Limb (tissue), 2 donors: ENCODE results near the gene SUSD1.
A peak's percentile ranks its signal among the peaks of the same experiment; 100 is the strongest.
"Not testable (repeated sequence)": the region's sequence is repeated elsewhere in the genome, so short reads cannot be mapped to it uniquely, and the experiment has no call there.

Experiments used
- DNase-seq, 2 donors: peaks; one replicate each; pipeline ENCODE4 v3.0.0-alpha.2; 2016; ENCODE audit errors: extremely low spot score in 2 of 2

SUSD1 gene

GRCh38 chr9:112173489-112174221 is 1.4 kb downstream of the SUSD1 start:
- no peak for DNase-seq

GRCh38 chr9:112170968-112171367 is 4.1 kb downstream of the SUSD1 start:
- no peak for DNase-seq

GRCh38 chr9:112170235-112170634 is 4.9 kb downstream of the SUSD1 start:
- DNase-seq: no peak

- no peak for DNase-seq
These were observed 5.7 kb downstream of the SUSD1 start for GRCh38 chr9:112169368-112169767.

- DNase-seq: no peak
These were observed 6.9 kb downstream of the SUSD1 start for GRCh38 chr9:112168197-112168596.

GRCh38 chr9:112166176-112167140 is 8.6 kb downstream of the SUSD1 start:
- DNase-seq: peak in 1 of 2 donors; percentile 8

GRCh38 chr9:112162621-112163413 is 12.3 kb downstream of the SUSD1 start:
- DNase-seq: no peak

- DNase-seq: no peak
These were observed 15.3 kb downstream of the SUSD1 start for GRCh38 chr9:112159781-112160180.

GRCh38 chr9:112158656-112159367 is 16.3 kb downstream of the SUSD1 start:
- no peak for DNase-seq

GRCh38 chr9:112157961-112158360 is 17.1 kb downstream of the SUSD1 start:
- no peak for DNase-seq

GRCh38 chr9:112157087-112157486 is 18.0 kb downstream of the SUSD1 start:
- no peak for DNase-seq

GRCh38 chr9:112149211-112149610 is 25.9 kb downstream of the SUSD1 start:
- DNase-seq: no peak

- DNase-seq: no peak
These were observed 29.2 kb downstream of the SUSD1 start for GRCh38 chr9:112145886-112146285.

- no peak for DNase-seq
These were observed 30.3 kb downstream of the SUSD1 start for GRCh38 chr9:112144807-112145206.

GRCh38 chr9:112142420-112142819 is 32.7 kb downstream of the SUSD1 start:
- DNase-seq: no peak

GRCh38 chr9:112140936-112141335 is 34.2 kb downstream of the SUSD1 start:
- DNase-seq: no peak

GRCh38 chr9:112137066-112137465 is 38.0 kb downstream of the SUSD1 start:
- no peak for DNase-seq

- DNase-seq: no peak
These were observed 39.4 kb downstream of the SUSD1 start for GRCh38 chr9:112135706-112136105.

- not testable (repeated sequence) for DNase-seq
These were observed 41.3 kb downstream of the SUSD1 start for GRCh38 chr9:112133806-112134205.

GRCh38 chr9:112132356-112132755 is 42.7 kb downstream of the SUSD1 start:
- DNase-seq: no peak

GRCh38 chr9:112130997-112131396 is 44.1 kb downstream of the SUSD1 start:
- no peak for DNase-seq
